Brain microvascular endothelial cell (primary cell): ENCODE data around the gene ZRANB2.

ENCODE experiments used
- DNase-seq: peaks from one replicate; pipeline ENCODE4 v3.0.0-alpha.2; 2020
- H3K27ac ChIP-seq: fragments of 250-450 bp; sonication (Bioruptor Pico); 2 replicates; pipeline ENCODE4 v1.5.1; 2020; ENCODE audit warnings: mild to moderate bottlenecking, moderate library complexity
- H3K27me3 ChIP-seq: fragments of 250-450 bp; sonication (Bioruptor Pico); replicated peaks from 2 replicates; pipeline ENCODE4 v1.5.1; 2020; ENCODE audit warnings: mild to moderate bottlenecking
- H3K36me3 ChIP-seq: fragments of 250-450 bp; sonication (Bioruptor Pico); replicated peaks from 2 replicates; pipeline ENCODE4 v1.5.1; 2020; ENCODE audit warnings: mild to moderate bottlenecking
- H3K4me3 ChIP-seq: 2 replicates; pipeline ENCODE4 v1.5.1; 2011; ENCODE audit warnings: low read depth, mild to moderate bottlenecking, control low read depth, low read length, moderate library complexity
- CTCF ChIP-seq: IDR thresholded peaks from 2 replicates; pipeline ENCODE4 v1.5.1; 2011; ENCODE audit warnings: low read depth, mild to moderate bottlenecking, moderate library complexity, low read length, control low read depth, inconsistent platforms; ENCODE audit errors: missing control alignments
- in situ Hi-C: cut with HindIII; loops from 2 replicates; pipeline ENCODE4 v1.10.0; 2017; ENCODE audit warnings: low sequenced_read_pairs, low pct_ligation_motif_present

Gene ZRANB2

GRCh38 chr1:71027991-71028390 lies 52.8 kb downstream of the ZRANB2 start:
- Histone ChIP-seq H3K36me3 (no peaks in the 10 kb centered on the region), H3K4me3 (no peak overlapping the region), H3K27ac (no peak overlapping the region), H3K27me3 (no peaks in the 10 kb centered on the region)
- in situ Hi-C loops = no loop called here
- TF ChIP-seq CTCF = no peak
- DNase-seq = no peak

- in situ Hi-C loops = no loop called here
- TF ChIP-seq CTCF = no peak
- Histone ChIP-seq H3K4me3 (no peak overlapping the region), H3K27ac (no peak overlapping the region), H3K27me3 (no peaks in the 10 kb centered on the region), H3K36me3 (no peaks in the 10 kb centered on the region)
- DNase-seq = no peak
Measured at GRCh38 chr1:71026093-71026492, 54.7 kb downstream of the ZRANB2 start.

- Histone ChIP-seq H3K4me3 (no peak overlapping the region), H3K36me3 (no peaks in the 10 kb centered on the region), H3K27me3 (no peaks in the 10 kb centered on the region), H3K27ac (no peak overlapping the region)
- no peak for DNase-seq
- in situ Hi-C loops = no loop called here
- no peak for TF ChIP-seq CTCF
Measured at GRCh38 chr1:71023515-71023914, 57.3 kb downstream of the ZRANB2 start.

GRCh38 chr1:71019233-71019969 lies 61.4 kb downstream of the ZRANB2 start:
- no peak for DNase-seq
- Histone ChIP-seq H3K36me3 (no peaks in the 10 kb centered on the region), H3K4me3 (no peak overlapping the region), H3K27ac (no peak overlapping the region), H3K27me3 (no peaks in the 10 kb centered on the region)
- in situ Hi-C loops = no loop called here
- TF ChIP-seq CTCF = no peak

- no peak overlapping the region for H3K4me3 ChIP-seq
- no peak overlapping the region for H3K27ac ChIP-seq
- in situ Hi-C loops = no loop called here
- no peaks in the 10 kb centered on the region for H3K36me3 ChIP-seq
- no peaks in the 10 kb centered on the region for H3K27me3 ChIP-seq
- no peak for DNase-seq
- TF ChIP-seq CTCF = no peak
Measured at GRCh38 chr1:71018791-71019190, 62.0 kb downstream of the ZRANB2 start.

GRCh38 chr1:71015745-71016144 lies 65.1 kb downstream of the ZRANB2 start:
- Histone ChIP-seq H3K4me3 (no peak overlapping the region), H3K27ac (no peak overlapping the region), H3K36me3 (no peaks in the 10 kb centered on the region), H3K27me3 (no peaks in the 10 kb centered on the region)
- TF ChIP-seq CTCF = no peak
- no peak for DNase-seq
- in situ Hi-C loops = no loop called here
